Trophoblast cell (in vitro differentiated cells and primary cell): ENCODE results near the gene GSTM5.
"Not testable (repeated sequence)": the region's sequence is repeated elsewhere in the genome, so short reads cannot be mapped to it uniquely, and the experiment has no call there.

Experiments
- DNase-seq, 2 donors: peaks; one replicate each; pipeline ENCODE4 v3.0.0-alpha.2; 2016
- H2AFZ ChIP-seq: 2 replicates; pipeline ENCODE4 v1.6.1; 2013; ENCODE audit warnings: low read length, moderate library complexity, mild to moderate bottlenecking; ENCODE audit not compliant: insufficient read depth, poor library complexity
- H2AK5ac ChIP-seq: 2 replicates; pipeline ENCODE4 v1.6.1; 2013; ENCODE audit warnings: mild to moderate bottlenecking, low read length
- H2BK120ac ChIP-seq: 2 replicates; pipeline ENCODE4 v1.6.1; 2013; ENCODE audit warnings: low read length, mild to moderate bottlenecking, moderate library complexity; ENCODE audit not compliant: insufficient read depth, poor library complexity
- H2BK12ac ChIP-seq: 2 replicates; pipeline ENCODE4 v1.6.1; 2013; ENCODE audit warnings: mild to moderate bottlenecking, low read length, moderate library complexity
- H2BK5ac ChIP-seq: 2 replicates; pipeline ENCODE4 v1.6.1; 2013; ENCODE audit warnings: low read length, low read depth, moderate library complexity, mild to moderate bottlenecking; ENCODE audit not compliant: poor library complexity
- H3K14ac ChIP-seq: 2 replicates; pipeline ENCODE4 v1.6.1; 2013; ENCODE audit warnings: mild to moderate bottlenecking, low read length
- H3K18ac ChIP-seq: 2 replicates; pipeline ENCODE4 v1.6.1; 2013; ENCODE audit warnings: mild to moderate bottlenecking, low read length
- H3K23ac ChIP-seq: 2 replicates; pipeline ENCODE4 v1.6.1; 2013; ENCODE audit warnings: low read length
- H3K27ac ChIP-seq: 2 replicates; pipeline ENCODE4 v1.5.1; 2013; ENCODE audit warnings: low read depth, mild to moderate bottlenecking, inconsistent platforms, low read length, moderate library complexity
- H3K27me3 ChIP-seq: 2 replicates; pipeline ENCODE4 v1.6.1; 2013; ENCODE audit warnings: inconsistent platforms, mild to moderate bottlenecking, low read length, moderate library complexity; ENCODE audit not compliant: insufficient read depth
- H3K36me3 ChIP-seq, 2 experiments: 1 replicate in 1 of 2; 2 replicates in 1 of 2; pipeline ENCODE4 v1.6.1; 2013; ENCODE audit warnings: low read length in 2 of 2, mild to moderate bottlenecking in 2 of 2, moderate library complexity in 1 of 2; ENCODE audit not compliant: insufficient read depth in 2 of 2, control insufficient read depth in 1 of 2
- H3K4ac ChIP-seq: 2 replicates; pipeline ENCODE4 v1.6.1; 2013; ENCODE audit warnings: low read depth, mild to moderate bottlenecking, low read length, moderate library complexity
- H3K4me1 ChIP-seq, 2 experiments: 1 replicate in 1 of 2; 2 replicates in 1 of 2; pipeline ENCODE4 v1.6.1; 2013; ENCODE audit warnings: low read length in 2 of 2, mild to moderate bottlenecking in 2 of 2, moderate library complexity in 1 of 2; ENCODE audit not compliant: insufficient read depth in 2 of 2, control insufficient read depth in 1 of 2
- H3K4me2 ChIP-seq: 2 replicates; pipeline ENCODE4 v1.6.1; 2013; ENCODE audit warnings: inconsistent platforms, mild to moderate bottlenecking, low read length, moderate library complexity
- H3K4me3 ChIP-seq: 2 replicates; pipeline ENCODE4 v1.5.1; 2013; ENCODE audit warnings: mild to moderate bottlenecking, low read depth, low read length, inconsistent platforms
- H3K79me1 ChIP-seq: one replicate; pipeline ENCODE4 v1.6.1; 2013; ENCODE audit warnings: low read length
- H3K79me2 ChIP-seq: 2 replicates; pipeline ENCODE4 v1.6.1; 2013; ENCODE audit warnings: low read length, mild to moderate bottlenecking; ENCODE audit not compliant: control insufficient read depth, insufficient read depth, poor library complexity
- H3K9ac ChIP-seq: 2 replicates; pipeline ENCODE4 v1.6.1; 2013; ENCODE audit warnings: mild to moderate bottlenecking, low read length
- H3K9me3 ChIP-seq: 2 replicates; pipeline ENCODE4 v1.6.1; 2013; ENCODE audit warnings: low read depth, mild to moderate bottlenecking, control low read depth, inconsistent platforms, low read length; ENCODE audit not compliant: insufficient read depth
- H4K12ac ChIP-seq: 2 replicates; pipeline ENCODE4 v1.6.1; 2013; ENCODE audit warnings: low read depth, mild to moderate bottlenecking, low read length, moderate library complexity
- H4K8ac ChIP-seq: 2 replicates; pipeline ENCODE4 v1.6.1; 2013; ENCODE audit warnings: low read depth, mild to moderate bottlenecking, low read length, moderate library complexity
- H4K91ac ChIP-seq: one replicate; pipeline ENCODE4 v1.6.1; 2013; ENCODE audit warnings: low read depth, mild to moderate bottlenecking, low read length, moderate library complexity
- WGBS: extraction: QIAGEN DNeasy Blood & Tissue Kit; methylation state at CpG from one replicate; pipeline ENCODE4 v1.1.7; 2013; ENCODE audit warnings: missing lambda C conversion rate; ENCODE audit not compliant: insufficient read length, insufficient coverage; ENCODE audit errors: extremely low coverage; 5-methylcytosine and 5-hydroxymethylcytosine counted together

The GSTM5 gene

GRCh38 chr1:109669246-109669948, 42.7 kb upstream of the GSTM5 start:
- Histone ChIP-seq H3K23ac (no peak overlapping the region), H4K8ac (no peak overlapping the region), H2AFZ (no peak overlapping the region), H4K12ac (no peak overlapping the region), H3K79me2 (no peaks in the 10 kb centered on the region), H2BK120ac (no peak overlapping the region), H3K9ac (no peak overlapping the region), H3K18ac (no peak overlapping the region), H3K4me2 (no peak overlapping the region), H2BK12ac (no peak overlapping the region), H3K4me3 (no peak overlapping the region), H3K27me3 (no peaks in the 10 kb centered on the region), H2AK5ac (no peak overlapping the region), H2BK5ac (no peak overlapping the region), H3K79me1 (no peaks in the 10 kb centered on the region), H3K4me1 (peaks cover 0 to 3% of the 10 kb centered on the region in 2 experiments), H3K4ac (no peak overlapping the region), H3K9me3 (no peaks in the 10 kb centered on the region), H3K14ac (no peak overlapping the region), H3K27ac (no peak overlapping the region), H3K36me3 (no peaks in the 10 kb centered on the region), H4K91ac (no peak overlapping the region)
- WGBS: no CpG with 5 or more reads among the region's 22 CpGs
- DNase-seq: no peak

- not testable (repeated sequence) for H3K79me2 ChIP-seq, H3K23ac ChIP-seq, H4K8ac ChIP-seq, H3K18ac ChIP-seq, H2AK5ac ChIP-seq, H2AFZ ChIP-seq, DNase-seq, H2BK120ac ChIP-seq, H3K27me3 ChIP-seq, H3K36me3 ChIP-seq, H3K4me2 ChIP-seq, H4K91ac ChIP-seq, H2BK12ac ChIP-seq, H3K79me1 ChIP-seq, H3K27ac ChIP-seq, H3K4ac ChIP-seq, H3K9me3 ChIP-seq, H3K4me3 ChIP-seq, H3K14ac ChIP-seq, H4K12ac ChIP-seq, H3K4me1 ChIP-seq, H3K9ac ChIP-seq, H2BK5ac ChIP-seq
- WGBS: no CpG with 5 or more reads among the region's 5 CpGs
Measured at GRCh38 chr1:109669949-109670302, 42.1 kb upstream of the GSTM5 start.

GRCh38 chr1:109671067-109671466, 41.0 kb upstream of the GSTM5 start:
- H3K18ac ChIP-seq: no peak overlapping the region
- H2BK120ac ChIP-seq: no peak overlapping the region
- no peak overlapping the region for H4K8ac ChIP-seq
- no peak overlapping the region for H3K4me3 ChIP-seq
- H2AK5ac ChIP-seq: no peak overlapping the region
- no peaks in the 10 kb centered on the region for H3K27me3 ChIP-seq
- H3K79me2 ChIP-seq: no peaks in the 10 kb centered on the region
- no peak overlapping the region for H3K9ac ChIP-seq
- H3K4ac ChIP-seq: no peak overlapping the region
- H3K9me3 ChIP-seq: no peaks in the 10 kb centered on the region
- H2BK12ac ChIP-seq: no peak overlapping the region
- no peak overlapping the region for H4K91ac ChIP-seq
- no peak overlapping the region for H2BK5ac ChIP-seq
- H4K12ac ChIP-seq: no peak overlapping the region
- no peaks in the 10 kb centered on the region for H3K79me1 ChIP-seq
- H3K4me1 ChIP-seq: peaks cover 0 to 3% of the 10 kb centered on the region in 2 experiments
- DNase-seq: no peak
- no CpG with 5 or more reads among the region's 5 CpGs for WGBS
- no peaks in the 10 kb centered on the region for H3K36me3 ChIP-seq
- no peak overlapping the region for H3K14ac ChIP-seq
- H3K4me2 ChIP-seq: no peak overlapping the region
- H3K23ac ChIP-seq: no peak overlapping the region
- H2AFZ ChIP-seq: no peak overlapping the region
- no peak overlapping the region for H3K27ac ChIP-seq

GRCh38 chr1:109673861-109674260, 38.2 kb upstream of the GSTM5 start:
- H4K8ac ChIP-seq, H3K36me3 ChIP-seq, H3K27me3 ChIP-seq, H3K23ac ChIP-seq, H3K9ac ChIP-seq, H3K79me2 ChIP-seq, H4K91ac ChIP-seq, H3K9me3 ChIP-seq, H2BK120ac ChIP-seq, H2BK12ac ChIP-seq, H3K4me3 ChIP-seq, H2AFZ ChIP-seq, H3K14ac ChIP-seq, H3K79me1 ChIP-seq, H3K18ac ChIP-seq, H3K4ac ChIP-seq, DNase-seq, H3K4me1 ChIP-seq, H4K12ac ChIP-seq, H2AK5ac ChIP-seq, H3K27ac ChIP-seq, H2BK5ac ChIP-seq, H3K4me2 ChIP-seq: not testable (repeated sequence)
- no CpG with 5 or more reads among the region's 2 CpGs for WGBS
